Thyroid gland (tissue), 4 donors: ENCODE data around the gene SPOPL. TPM values are rescaled to one million over a fixed set of nuclear protein-coding genes. Genes with fewer than 3 reads are reported as not detected.
A peak's percentile ranks its signal among the peaks of the same experiment; 100 is the strongest.

Experiments used
- DNase-seq, 2 donors: peaks; one replicate each; pipeline ENCODE4 v3.0.0-alpha.2; 2019
- H3K27ac ChIP-seq, 3 donors: fragments of 200-600 bp; sonication (generic); 1 replicate in 2 of 3; 2 replicates in 1 of 3; pipeline ENCODE4 v1.5.1; 2016 to 2019; ENCODE audit warnings: mild to moderate bottlenecking in 1 of 3, moderate library complexity in 1 of 3
- H3K27me3 ChIP-seq: fragments of 200-600 bp; sonication (generic); one replicate; pipeline ENCODE4 v1.5.1; 2019
- H3K36me3 ChIP-seq, 2 donors: fragments of 200-600 bp; sonication (generic); one replicate each; pipeline ENCODE4 v1.5.1; 2016 to 2019
- H3K4me1 ChIP-seq, 2 donors: fragments of 200-600 bp; sonication (generic); one replicate each; pipeline ENCODE4 v1.5.1; 2017 to 2019
- H3K4me3 ChIP-seq, 3 donors: fragments of 200-600 bp; sonication (generic); replicated peaks in 1 of 3; 1 replicate in 2 of 3; 2 replicates in 1 of 3; pipeline ENCODE4 v1.5.1; 2016; ENCODE audit warnings: mild to moderate bottlenecking in 1 of 3
- H3K9me3 ChIP-seq: fragments of 200-600 bp; sonication (generic); one replicate; pipeline ENCODE4 v1.5.1; 2017
- POLR2A ChIP-seq, 2 donors: fragments of 450-650 bp; IDR thresholded peaks; one replicate each; pipeline ENCODE4 v1.6.1; 2017; ENCODE audit warnings: antibody characterized with exemption in 2 of 2, mild to moderate bottlenecking in 2 of 2, moderate library complexity in 1 of 2
- WGBS, 2 donors: methylation state at CpG; one replicate each; pipeline ENCODE4 v1.1.5; 2017; 5-methylcytosine and 5-hydroxymethylcytosine counted together
- intact Hi-C: fragments of 100-400 bp; cut with DNase I; formaldehyde crosslinking; loops from one replicate; pipeline ENCODE4 v1.15.1; 2023
- total RNA-seq, 4 donors: library from RNA; depleted of rRNA; stranded (reverse); fragments of >200 nt; gene quantifications; one replicate each; pipeline ENCODE4 v1.2.3, GENCODE V29; 2016
- TF ChIP-seq, protein P1 (sequence below), 6 experiments: fragments of 200-600 bp in 3 of 6; fragments of 450-650 bp in 3 of 6; sonication (generic) in 3 of 6; IDR thresholded peaks; one replicate each; pipeline ENCODE4 v1.5.1; 2016 to 2019; ENCODE audit warnings: antibody characterized with exemption in 6 of 6, mild to moderate bottlenecking in 2 of 6, inconsistent platforms in 1 of 6, moderate library complexity in 1 of 6

SPOPL gene
- total RNA-seq, result 10 to 100 TPM; 18.0 to 32.7 (median 24.0) TPM

DNA sequence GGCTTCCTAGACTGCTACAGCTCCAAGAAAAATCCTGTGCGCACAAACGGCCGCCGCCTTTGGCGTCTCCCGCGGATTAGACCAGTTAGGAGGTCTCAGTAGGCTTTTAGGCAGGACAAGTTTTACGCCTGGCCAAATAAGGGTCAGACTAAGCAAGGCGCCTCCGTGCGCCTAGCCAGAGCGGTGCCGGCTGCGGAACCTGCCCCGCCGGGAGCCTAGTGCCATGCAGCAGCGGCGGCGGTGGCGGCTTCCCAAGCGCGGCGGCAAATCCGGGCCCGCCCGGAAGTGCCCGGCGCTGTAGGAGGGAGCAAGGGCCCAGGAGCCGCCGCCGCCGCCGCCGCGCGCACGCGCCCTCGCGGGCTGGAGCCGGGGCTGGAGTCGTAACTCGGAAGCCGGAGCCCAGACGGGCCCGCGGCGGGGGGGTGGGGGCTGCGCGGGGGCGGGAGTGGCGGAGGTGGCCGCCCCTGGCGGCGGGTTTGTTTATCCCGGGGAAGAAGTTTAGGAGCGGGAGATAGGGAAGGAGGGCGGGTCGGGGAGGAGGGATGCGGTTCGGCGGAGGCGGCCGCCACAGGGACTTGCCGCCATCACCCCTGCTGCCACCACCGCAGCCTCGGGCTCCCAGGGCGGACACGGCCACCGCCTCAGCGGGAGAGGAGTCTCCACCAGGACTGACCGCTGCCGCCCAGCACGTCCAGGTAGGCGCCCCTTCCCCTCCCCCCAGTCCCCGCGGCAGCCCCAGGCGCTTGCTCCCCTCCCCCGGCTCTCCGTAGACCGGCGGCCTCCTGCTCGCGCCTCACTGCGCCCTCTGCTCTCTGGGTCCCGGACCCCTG, at the start of gene SPOPL:
TSS of gene SPOPL (plus strand) at position 346 of the 830 bp plus-strand sequence. CDS start 48,447 bp downstream, outside the sequence.
- Histone ChIP-seq H3K4me3 (peak within 1 kb of the TSS; percentile 81 to 92 (median 84)), H3K27ac (peak within 1 kb of the TSS; percentile 81 to 89 (median 89)), H3K27me3 (no peaks in the 10 kb centered on the region), H3K36me3 (no peaks in the 10 kb centered on the region), H3K4me1 (peaks cover 22 to 34% of the 10 kb centered on the region in 2 donors), H3K9me3 (no peaks in the 10 kb centered on the region)
- intact Hi-C loops, result no loop called here
- peak; percentile 92 for DNase-seq
- TF ChIP-seq POLR2A (IDR thresholded peaks at IDR 0.05), result peak in 1 of 2 donors; percentile 84
- TF ChIP-seq, protein P1, sequence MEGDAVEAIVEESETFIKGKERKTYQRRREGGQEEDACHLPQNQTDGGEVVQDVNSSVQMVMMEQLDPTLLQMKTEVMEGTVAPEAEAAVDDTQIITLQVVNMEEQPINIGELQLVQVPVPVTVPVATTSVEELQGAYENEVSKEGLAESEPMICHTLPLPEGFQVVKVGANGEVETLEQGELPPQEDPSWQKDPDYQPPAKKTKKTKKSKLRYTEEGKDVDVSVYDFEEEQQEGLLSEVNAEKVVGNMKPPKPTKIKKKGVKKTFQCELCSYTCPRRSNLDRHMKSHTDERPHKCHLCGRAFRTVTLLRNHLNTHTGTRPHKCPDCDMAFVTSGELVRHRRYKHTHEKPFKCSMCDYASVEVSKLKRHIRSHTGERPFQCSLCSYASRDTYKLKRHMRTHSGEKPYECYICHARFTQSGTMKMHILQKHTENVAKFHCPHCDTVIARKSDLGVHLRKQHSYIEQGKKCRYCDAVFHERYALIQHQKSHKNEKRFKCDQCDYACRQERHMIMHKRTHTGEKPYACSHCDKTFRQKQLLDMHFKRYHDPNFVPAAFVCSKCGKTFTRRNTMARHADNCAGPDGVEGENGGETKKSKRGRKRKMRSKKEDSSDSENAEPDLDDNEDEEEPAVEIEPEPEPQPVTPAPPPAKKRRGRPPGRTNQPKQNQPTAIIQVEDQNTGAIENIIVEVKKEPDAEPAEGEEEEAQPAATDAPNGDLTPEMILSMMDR (IDR thresholded peaks at IDR 0.05), result peak in 3 of 6 experiments; percentile 13 to 53 (median 29)
- 0% methylated on average over 14 to 36 of the region's 86 CpGs for WGBS, 2 donors

DNA sequence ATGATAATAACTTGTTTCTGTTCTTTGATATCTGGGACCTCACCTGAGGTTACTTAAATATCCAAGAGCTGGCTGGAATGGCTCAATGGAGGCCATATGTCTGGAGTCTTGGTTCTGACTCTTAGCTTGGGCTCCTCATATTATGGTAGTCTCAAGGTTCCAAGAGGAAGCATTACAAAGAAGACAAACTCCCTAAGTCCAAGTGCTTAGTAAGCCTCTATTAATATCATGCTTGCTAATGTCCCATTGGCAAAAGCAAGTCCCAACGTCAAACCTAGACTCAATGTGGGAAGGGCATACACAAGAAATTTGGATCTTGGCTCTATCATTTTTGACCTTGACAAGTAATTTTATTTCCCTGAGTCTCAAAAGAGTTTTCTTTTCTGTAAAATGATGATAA, 49.2 kb upstream of the SPOPL start:
- WGBS, 2 donors, result 81 to 82% methylated on average over 1 of the region's 1 CpG
- Histone ChIP-seq H3K27me3 (no peaks in the 10 kb centered on the region), H3K4me1 (no peaks in the 10 kb centered on the region), H3K27ac (no peak overlapping the region), H3K9me3 (no peaks in the 10 kb centered on the region), H3K36me3 (no peaks in the 10 kb centered on the region), H3K4me3 (no peak overlapping the region)
- TF ChIP-seq, protein P1 (IDR thresholded peaks at IDR 0.05), result no peak
- no peak for TF ChIP-seq POLR2A (IDR thresholded peaks at IDR 0.05)
- no peak for DNase-seq
- intact Hi-C loops, result no loop called here

DNA sequence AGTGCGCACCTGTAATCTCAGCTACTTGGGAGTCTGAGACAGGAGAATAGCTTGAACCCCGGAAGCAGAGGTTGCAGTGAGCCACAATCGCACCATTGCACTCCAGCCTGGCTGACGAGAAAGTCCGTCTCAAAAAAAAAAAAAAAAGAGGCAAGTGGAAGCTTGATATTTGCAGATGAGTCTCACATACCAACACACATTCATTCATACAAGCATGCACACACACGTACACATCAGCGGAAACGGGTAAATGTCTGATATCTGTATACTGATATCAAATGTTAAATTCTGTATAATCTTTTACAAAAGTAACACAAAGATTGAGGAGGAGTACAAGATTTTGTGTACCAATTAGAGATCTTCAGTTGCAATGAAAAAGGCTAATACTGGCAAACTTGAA, 47.8 kb upstream of the SPOPL start:
- no peak for DNase-seq
- TF ChIP-seq, protein P1 (IDR thresholded peaks at IDR 0.05), result no peak
- no peak for TF ChIP-seq POLR2A (IDR thresholded peaks at IDR 0.05)

DNA sequence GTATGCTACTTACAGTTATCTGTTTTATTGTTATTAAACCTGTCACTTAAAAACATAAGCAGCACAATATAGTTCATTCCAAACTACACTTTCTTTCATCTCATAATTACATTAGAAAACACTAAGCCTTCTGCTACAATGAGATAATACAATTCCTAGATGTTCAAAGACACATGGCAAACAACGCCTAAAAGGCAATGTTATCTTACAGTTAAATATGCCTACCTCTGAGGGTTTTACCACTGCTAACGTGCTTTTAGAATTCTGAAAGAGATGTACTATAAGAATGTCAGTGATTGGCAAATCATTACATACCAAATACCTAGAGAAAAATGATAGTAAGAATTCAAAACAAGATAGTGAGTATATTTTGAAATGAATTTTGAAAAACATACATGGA, 46.8 kb upstream of the SPOPL start:
- Histone ChIP-seq H3K36me3 (no peaks in the 10 kb centered on the region), H3K9me3 (no peaks in the 10 kb centered on the region), H3K27ac (no peak overlapping the region), H3K4me3 (no peak overlapping the region), H3K4me1 (no peaks in the 10 kb centered on the region), H3K27me3 (no peaks in the 10 kb centered on the region)
- TF ChIP-seq POLR2A (IDR thresholded peaks at IDR 0.05), result no peak
- TF ChIP-seq, protein P1 (IDR thresholded peaks at IDR 0.05), result no peak
- intact Hi-C loops, result no loop called here
- no peak for DNase-seq
- WGBS, 2 donors, result 87 to 92% methylated on average over 2 of the region's 2 CpGs

More for the DNA sequence above, 47.8 kb upstream of the SPOPL start:
- no peaks in the 10 kb centered on the region for H3K27me3 ChIP-seq
- 94 to 97% methylated on average over 8 of the region's 8 CpGs for WGBS, 2 donors
- H3K4me3 ChIP-seq, result no peak overlapping the region
- no peaks in the 10 kb centered on the region for H3K9me3 ChIP-seq
- intact Hi-C loops, result no loop called here
- H3K27ac ChIP-seq, result no peak overlapping the region
- H3K4me1 ChIP-seq, result no peaks in the 10 kb centered on the region
- no peaks in the 10 kb centered on the region for H3K36me3 ChIP-seq

DNA sequence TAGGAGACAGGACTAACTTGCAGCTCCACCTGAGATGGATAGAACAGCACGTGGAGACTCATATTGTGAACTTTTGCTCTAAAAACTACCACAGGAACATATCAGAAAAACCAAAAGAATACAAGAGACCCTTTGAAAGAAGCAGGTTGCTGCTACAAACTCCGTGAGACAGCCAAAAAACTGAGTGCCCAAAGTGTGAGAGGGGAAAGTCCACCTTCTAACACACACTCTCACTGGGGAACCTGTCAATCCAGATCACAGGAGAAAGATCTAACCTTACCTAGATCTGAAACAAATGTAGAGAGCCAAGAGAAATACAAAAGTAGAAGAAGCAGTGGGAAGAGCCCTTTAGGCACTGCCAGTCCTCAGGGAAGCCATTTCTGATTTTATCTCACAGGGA, 46.3 kb upstream of the SPOPL start:
- Histone ChIP-seq H3K9me3 (no peaks in the 10 kb centered on the region), H3K4me1 (no peaks in the 10 kb centered on the region), H3K36me3 (no peaks in the 10 kb centered on the region), H3K27me3 (no peaks in the 10 kb centered on the region), H3K27ac (no peak overlapping the region), H3K4me3 (no peak overlapping the region)
- 87 to 94% methylated on average over 2 of the region's 2 CpGs for WGBS, 2 donors
- TF ChIP-seq POLR2A (IDR thresholded peaks at IDR 0.05), result no peak
- TF ChIP-seq, protein P1 (IDR thresholded peaks at IDR 0.05), result no peak
- intact Hi-C loops, result no loop called here
- DNase-seq, result no peak
